HCT116 (cell line): Measurements from ENCODE around the gene ACLY. TPM values are rescaled to one million over a fixed set of nuclear protein-coding genes. Genes with fewer than 3 reads are reported as not detected.

Source experiments
- ATAC-seq: fragments of 200-7000 bp; cut with Tn5 transposase; 2 replicates; pipeline ENCODE4 v1.9.1; 2020; ENCODE audit warnings: mild to moderate bottlenecking, moderate library complexity
- BruUV-seq: library from RNA; stranded (reverse); fragments of 400-500 nt; replicated peaks from 2 replicates; lab custom pipeline; 2021; lab: Mats Ljungman, UMichigan
- CTCF ChIA-PET: fragments of 300-600 bp; sonication (Branson Sonifier 250); formaldehyde crosslinking; loops from one replicate; lab custom pipeline; 2021; ENCODE audit warnings: antibody characterized with exemption; lab: Charles Lee
- POLR2A ChIA-PET: fragments of 300-600, 350-600 bp; sonication (Branson Sonifier 250); formaldehyde crosslinking; loops from one replicate; lab custom pipeline; 2021; ENCODE audit warnings: antibody characterized with exemption; lab: Charles Lee
- RAD21 ChIA-PET, 2 experiments: fragments of 300-600 bp; sonication (Branson Sonifier 250); formaldehyde crosslinking; loops; one replicate each; lab custom pipeline; 2023; ENCODE audit warnings: low total read pairs in 2 of 2; ENCODE audit not compliant: uncharacterized antibody in 2 of 2, unreplicated experiment in 2 of 2, low non-redundant PET in 1 of 2; lab: Charles Lee
- DNase-seq: peaks from one replicate; pipeline ENCODE4 v3.0.0-alpha.2; 2010; ENCODE audit warnings: low read depth, low spot score
- H2AFZ ChIP-seq: fragments of 200-600 bp; shearing (Covaris generic), sonication (generic); 2 replicates; pipeline ENCODE4 v1.6.1; 2017; ENCODE audit warnings: low read depth, mixed run types, mixed read lengths, antibody characterized with exemption, low read length; ENCODE audit not compliant: poor library complexity, severe bottlenecking
- H3K27ac ChIP-seq: 2 replicates; pipeline ENCODE4 v1.5.1; 2012; ENCODE audit warnings: low read depth, low read length
- H3K27me3 ChIP-seq: fragments of 200-600 bp; sonication (generic); 2 replicates; pipeline ENCODE4 v1.6.1; 2016; ENCODE audit warnings: mixed run types, low read length, mixed read lengths; ENCODE audit not compliant: insufficient read depth
- H3K36me3 ChIP-seq, 2 experiments: fragments of 200-500 bp in 1 of 2; fragments of 200-600 bp in 1 of 2; sonication (Bioruptor generic) in 1 of 2; sonication (generic) in 1 of 2; 2 replicates each; pipeline versions ENCODE4 v1.5.1 to v1.6.1; 2014 to 2016; ENCODE audit warnings: low read length in 2 of 2, inconsistent platforms in 1 of 2, mixed read lengths in 1 of 2, mixed run types in 1 of 2; ENCODE audit not compliant: insufficient read depth in 2 of 2, control insufficient read depth in 1 of 2
- H3K4me1 ChIP-seq, 2 experiments: fragments of 200-600 bp in 1 of 2; sonication (generic) in 1 of 2; 2 replicates each; pipeline versions ENCODE4 v1.5.1 to v1.6.1; 2012 to 2017; ENCODE audit warnings: low read length in 2 of 2, inconsistent platforms in 1 of 2, mild to moderate bottlenecking in 1 of 2, mixed read lengths in 1 of 2, mixed run types in 1 of 2, moderate library complexity in 1 of 2; ENCODE audit not compliant: insufficient read depth in 2 of 2, control insufficient read depth in 1 of 2
- H3K4me2 ChIP-seq: fragments of 200-600 bp; sonication (generic); 2 replicates; pipeline ENCODE4 v1.6.1; 2017; ENCODE audit warnings: mixed run types, low read length, mixed read lengths
- H3K4me3 ChIP-seq, 2 experiments: fragments of 200-600 bp in 1 of 2; sonication (generic) in 1 of 2; replicated peaks in 1 of 2; 2 replicates each; pipeline ENCODE4 v1.5.1; 2011 to 2016; ENCODE audit warnings: low read length in 2 of 2, control low read depth in 1 of 2, low read depth in 1 of 2, mild to moderate bottlenecking in 1 of 2, mixed read lengths in 1 of 2, mixed run types in 1 of 2
- H3K79me2 ChIP-seq: fragments of 200-600 bp; sonication (generic); 2 replicates; pipeline ENCODE4 v1.6.1; 2017; ENCODE audit warnings: mild to moderate bottlenecking, mixed run types, low read length, moderate library complexity, mixed read lengths; ENCODE audit not compliant: insufficient read depth
- H3K9ac ChIP-seq: fragments of 200-600 bp; sonication (generic); 2 replicates; pipeline ENCODE4 v1.6.1; 2016; ENCODE audit warnings: low read length, mixed read lengths
- H3K9me2 ChIP-seq: fragments of 200-600 bp; sonication (generic), shearing (Covaris generic); 2 replicates; pipeline ENCODE4 v1.6.1; 2017; ENCODE audit warnings: mixed run types, mild to moderate bottlenecking, moderate library complexity; ENCODE audit not compliant: insufficient read depth
- H3K9me3 ChIP-seq, 2 experiments: fragments of 200-500 bp in 1 of 2; fragments of 200-600 bp in 1 of 2; sonication (Bioruptor generic) in 1 of 2; sonication (generic) in 1 of 2; 2 replicates each; pipeline ENCODE4 v1.6.1; 2014 to 2017; ENCODE audit warnings: low read length in 2 of 2, mixed read lengths in 2 of 2, inconsistent platforms in 1 of 2, low read depth in 1 of 2, mild to moderate bottlenecking in 1 of 2, mixed run types in 1 of 2, moderate library complexity in 1 of 2; ENCODE audit not compliant: control insufficient read depth in 1 of 2, insufficient read depth in 1 of 2
- H4K20me1 ChIP-seq: fragments of 200-600 bp; sonication (generic), shearing (Covaris generic); 2 replicates; pipeline ENCODE4 v1.6.1; 2017; ENCODE audit warnings: mixed run types, mild to moderate bottlenecking, moderate library complexity; ENCODE audit not compliant: insufficient read depth
- CBX3 ChIP-seq: IDR thresholded peaks from 2 replicates; pipeline ENCODE4 v1.6.1; 2012; ENCODE audit warnings: low read depth
- EGR1 ChIP-seq: IDR thresholded peaks from 2 replicates; pipeline ENCODE4 v1.6.1; 2012; ENCODE audit warnings: low read depth
- EZH2 ChIP-seq: fragments of 200-600 bp; sonication (generic); IDR thresholded peaks from 2 replicates; pipeline ENCODE4 v1.6.1; 2017; ENCODE audit warnings: antibody characterized with exemption, mixed run types
- MAX ChIP-seq: IDR thresholded peaks from 2 replicates; pipeline ENCODE4 v1.6.1; 2012
- POLR2AphosphoS5 ChIP-seq: IDR thresholded peaks from 2 replicates; pipeline ENCODE4 v1.6.1; 2011; ENCODE audit warnings: mild to moderate bottlenecking, low read depth, low read length, moderate library complexity
- ZFX ChIP-seq: fragments of 450-650 bp; IDR thresholded peaks from 2 replicates; pipeline ENCODE4 v1.6.1; 2017
- intact Hi-C: fragments of 100-400 bp; cut with micrococcal nuclease; formaldehyde crosslinking; loops from 2 replicates; pipeline ENCODE4 v1.10.0; 2022
- total RNA-seq: library from RNA; stranded (reverse); gene quantifications from one replicate; pipeline ENCODE4 v1.2.1, GENCODE V29; 2021; ENCODE audit not compliant: unreplicated experiment

The ACLY gene
- total RNA-seq, 1 experiment from 2014 or later, result 222 TPM

- Histone ChIP-seq H3K79me2 (peaks cover 45% of the 10 kb centered on the region), H3K9ac (peak overlapping the region; percentile 82), H3K4me2 (peak overlapping the region; percentile 100), H3K9me2 (0 out of 2 replicates have a peak, but pooled peaks cover 3% of the 10 kb centered on the region), H3K9me3 (no peaks in the 10 kb centered on the region), H2AFZ (peak overlapping the region; percentile 1), H3K4me1 (peaks cover 21 to 38% of the 10 kb centered on the region in 2 experiments), H4K20me1 (no peaks in the 10 kb centered on the region), H3K27ac (peak overlapping the region; percentile 93), H3K36me3 (peaks cover 0 to 2% of the 10 kb centered on the region in 2 experiments; a peak in 1 of 4 replicates), H3K4me3 (peak overlapping the region; percentile 58 to 99), H3K27me3 (no peaks in the 10 kb centered on the region)
- CTCF ChIA-PET, result interaction anchor here (1.0 to 1.4 kb wide), 3 partner anchors 10 to 133 kb away, joined by 3 to 5 read pairs (median 3); partner anchors contain the start of genes JUP and ODAD4
- POLR2A ChIA-PET, result interaction anchor here (3.1 kb wide), 1 partner anchor 11 kb away, joined by 38 read pairs; the partner anchor contains the start of gene ODAD4
- RAD21 ChIA-PET, result no interaction called here
- TSS peak; percentile 77 for BruUV-seq
- ATAC-seq, result peak; percentile 76
- intact Hi-C loops, result no loop called here
- peak; percentile 48 for DNase-seq
- peak; percentile 37; the same call in 1 of the 2 replicates for TF ChIP-seq ZFX
- TF ChIP-seq EGR1, result no peak
- TF ChIP-seq POLR2AphosphoS5, result peak; percentile 22
- TF ChIP-seq MAX, result peak; percentile 89
Measured at GRCh38 chr17:41919165-41919817, 540 bp upstream of the ACLY start.

- no TSS peak for BruUV-seq
- ATAC-seq (no peak), DNase-seq (no peak)
- Histone ChIP-seq H3K9me3 (no peaks in the 10 kb centered on the region), H3K27ac (peak overlapping the region; percentile 94), H2AFZ (no peak overlapping the region), H3K4me1 (peaks cover 21 to 38% of the 10 kb centered on the region in 2 experiments), H3K79me2 (peaks cover 60% of the 10 kb centered on the region), H3K9me2 (no peaks in the 10 kb centered on the region), H4K20me1 (no peaks in the 10 kb centered on the region), H3K9ac (peak overlapping the region; percentile 99), H3K4me2 (peak overlapping the region; percentile 100), H3K4me3 (peak overlapping the region; percentile 99), H3K27me3 (no peaks in the 10 kb centered on the region), H3K36me3 (peaks cover 9 to 15% of the 10 kb centered on the region in 2 experiments; a peak in 3 of 4 replicates)
- intact Hi-C loops, result no loop called here
- TF ChIP-seq EZH2 (no peak), CBX3 (no peak)
- ChIA-PET RAD21 (no interaction called here), POLR2A (interaction anchor here (1.7 to 3.1 kb wide), 2 partner anchors 9 to 12 kb away, joined by 3 to 38 read pairs; partner anchors contain the start of gene ODAD4), CTCF (no interaction called here)
Measured at GRCh38 chr17:41917679-41918313, 955 bp downstream of the ACLY start.
